Measurements from ENCODE around the gene CLDN14. TPM values are rescaled to one million over a fixed set of nuclear protein-coding genes. Genes with fewer than 3 reads are reported as not detected.
A peak's percentile ranks its signal among the peaks of the same experiment; 100 is the strongest.

CLDN14 gene
- total RNA-seq, 2 experiments from 2014 or later: not detected

GRCh38 chr21:36450511-36450910 lies 29.4 kb downstream of the CLDN14 start:
- no peak overlapping the region for H3K4me3 Mint-ChIP-seq
- H3K4me1 Mint-ChIP-seq: no peaks in the 10 kb centered on the region
- ChIA-PET POLR2A (no interaction called here), CTCF (interaction anchor here (1.1 kb wide), 1 partner anchor 20 kb away, joined by 3 read pairs; no protein-coding TSS in a partner anchor)
- no peak overlapping the region for H3K27ac Mint-ChIP-seq
- no peaks in the 10 kb centered on the region for H3K36me3 Mint-ChIP-seq (ENCODE audit: low read depth)
- DNase-seq (no peak), ATAC-seq (no peak)
- H3K9me3 Mint-ChIP-seq (ENCODE audit: low read depth): no peaks in the 10 kb centered on the region
- H3K27me3 Mint-ChIP-seq: peaks cover 2% of the 10 kb centered on the region
- intact Hi-C loops (cut with DNase I, micrococcal nuclease): no loop called here

GRCh38 chr21:36446301-36446700 lies 33.6 kb downstream of the CLDN14 start:
- Mint-ChIP-seq H3K27me3 (peaks cover 2% of the 10 kb centered on the region), H3K4me3 (no peak overlapping the region), H3K27ac (no peak overlapping the region), H3K4me1 (no peaks in the 10 kb centered on the region), H3K36me3 (ENCODE audit: low read depth) (no peaks in the 10 kb centered on the region), H3K9me3 (ENCODE audit: low read depth) (no peaks in the 10 kb centered on the region)
- CTCF ChIA-PET: interaction anchor here (0.6 kb wide), 1 partner anchor 19 kb away, joined by 4 read pairs; no protein-coding TSS in a partner anchor
- DNase-seq: no peak
- POLR2A ChIA-PET: no interaction called here
- intact Hi-C loops (cut with DNase I, micrococcal nuclease): no loop called here
- no peak for ATAC-seq

- H3K4me1 Mint-ChIP-seq: no peaks in the 10 kb centered on the region
- ATAC-seq (no peak), DNase-seq (no peak)
- POLR2A ChIA-PET: no interaction called here
- H3K4me3 Mint-ChIP-seq: no peak overlapping the region
- intact Hi-C loops (cut with DNase I, micrococcal nuclease): no loop called here
- H3K27ac Mint-ChIP-seq: no peak overlapping the region
- H3K9me3 Mint-ChIP-seq (ENCODE audit: low read depth): no peaks in the 10 kb centered on the region
- CTCF ChIA-PET: no interaction called here
- H3K27me3 Mint-ChIP-seq: no peaks in the 10 kb centered on the region
- H3K36me3 Mint-ChIP-seq (ENCODE audit: low read depth): no peaks in the 10 kb centered on the region
Observed at GRCh38 chr21:36441715-36442114, 38.2 kb downstream of the CLDN14 start.

DNA sequence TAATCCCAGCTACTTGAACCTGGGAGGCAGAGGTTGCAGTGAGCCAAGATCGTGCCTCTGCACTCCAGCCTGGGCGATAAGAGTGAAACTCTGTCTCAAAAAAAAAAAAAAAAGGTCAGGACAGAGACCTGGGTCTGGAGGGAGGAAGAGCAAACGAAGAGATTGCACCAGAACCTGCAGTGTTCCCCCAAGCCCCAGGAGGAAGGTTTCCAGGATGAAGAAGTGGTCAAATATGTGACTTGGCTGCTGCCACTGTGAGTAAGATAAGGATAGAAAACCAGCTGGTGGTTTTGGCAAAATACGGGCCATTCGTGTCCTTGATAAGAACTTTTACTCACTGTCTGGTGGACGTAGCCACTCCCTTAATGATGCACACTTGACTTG lies 42.2 kb downstream of the CLDN14 start:
- Mint-ChIP-seq H3K27ac (no peak overlapping the region), H3K4me3 (no peak overlapping the region), H3K4me1 (no peaks in the 10 kb centered on the region), H3K36me3 (ENCODE audit: low read depth) (no peaks in the 10 kb centered on the region), H3K27me3 (peaks cover 11% of the 10 kb centered on the region), H3K9me3 (ENCODE audit: low read depth) (no peaks in the 10 kb centered on the region)
- intact Hi-C loops (cut with DNase I, micrococcal nuclease): no loop called here
- ChIA-PET POLR2A (no interaction called here), CTCF (interaction anchor here (0.6 to 0.7 kb wide), 3 partner anchors 9 to 677 kb away, joined by 3 read pairs; no protein-coding TSS in a partner anchor)
- ATAC-seq (no peak), DNase-seq (no peak)

- H3K9me3 Mint-ChIP-seq (ENCODE audit: low read depth): no peaks in the 10 kb centered on the region
- peaks cover 15% of the 10 kb centered on the region for H3K27me3 Mint-ChIP-seq
- no peak for DNase-seq
- intact Hi-C loops (cut with DNase I, micrococcal nuclease): no loop called here
- H3K4me3 Mint-ChIP-seq: no peak overlapping the region
- no peaks in the 10 kb centered on the region for H3K36me3 Mint-ChIP-seq (ENCODE audit: low read depth)
- no peak overlapping the region for H3K27ac Mint-ChIP-seq
- ChIA-PET CTCF (interaction anchor here (0.6 to 0.7 kb wide), 2 partner anchors 14 to 677 kb away, joined by 3 read pairs; no protein-coding TSS in a partner anchor), POLR2A (no interaction called here)
- no peak for ATAC-seq
- no peaks in the 10 kb centered on the region for H3K4me1 Mint-ChIP-seq
Observed at GRCh38 chr21:36436829-36437744, 42.8 kb downstream of the CLDN14 start.

- ChIA-PET CTCF (no interaction called here), POLR2A (no interaction called here)
- Mint-ChIP-seq H3K27me3 (peaks cover 30% of the 10 kb centered on the region), H3K9me3 (ENCODE audit: low read depth) (no peaks in the 10 kb centered on the region), H3K27ac (no peak overlapping the region), H3K4me1 (peaks cover 14% of the 10 kb centered on the region), H3K36me3 (ENCODE audit: low read depth) (no peaks in the 10 kb centered on the region), H3K4me3 (no peak overlapping the region)
- intact Hi-C loops (cut with DNase I, micrococcal nuclease): no loop called here
- no peak for DNase-seq
- ATAC-seq: no peak
Observed at GRCh38 chr21:36434144-36434543, 45.8 kb downstream of the CLDN14 start.

DNA sequence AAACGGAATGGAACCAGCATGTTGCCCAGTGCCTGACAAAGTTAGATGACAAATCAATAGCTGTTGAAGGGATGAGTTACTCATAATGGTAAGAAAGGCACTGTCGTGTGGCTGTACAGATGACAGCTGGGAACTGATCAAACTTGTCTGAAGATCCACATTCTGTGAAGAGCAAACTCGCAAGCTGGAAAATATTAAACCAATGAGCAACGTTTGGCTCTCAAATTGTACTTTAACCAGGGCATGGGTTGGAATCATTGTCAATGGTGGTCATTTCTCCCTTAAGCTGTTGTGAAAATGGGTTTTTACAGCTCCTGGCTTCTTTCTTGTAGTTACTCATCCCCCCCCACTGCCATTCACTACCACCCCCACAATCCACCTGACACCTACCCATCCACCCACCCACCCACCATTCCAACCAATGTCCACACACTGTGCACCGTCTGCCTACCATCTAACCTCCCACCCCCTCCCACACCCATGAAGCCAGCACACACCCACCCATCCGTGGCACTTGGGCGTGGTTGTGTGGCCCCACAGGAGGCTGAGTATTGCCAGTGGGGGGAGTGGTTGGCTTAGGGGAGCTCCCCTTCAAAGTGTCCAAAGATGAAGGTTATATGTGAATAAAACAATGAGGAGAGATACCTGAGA lies 46.7 kb downstream of the CLDN14 start:
- intact Hi-C loops (cut with DNase I, micrococcal nuclease): no loop called here
- ATAC-seq: no peak
- peaks cover 14% of the 10 kb centered on the region for H3K4me1 Mint-ChIP-seq
- peaks cover 30% of the 10 kb centered on the region for H3K27me3 Mint-ChIP-seq
- H3K36me3 Mint-ChIP-seq (ENCODE audit: low read depth): no peaks in the 10 kb centered on the region
- H3K27ac Mint-ChIP-seq: no peak overlapping the region
- POLR2A ChIA-PET: no interaction called here
- CTCF ChIA-PET: interaction anchor here (0.6 kb wide), 1 partner anchor 51 kb away, joined by 3 read pairs; no protein-coding TSS in a partner anchor
- no peak for DNase-seq
- no peak overlapping the region for H3K4me3 Mint-ChIP-seq
- H3K9me3 Mint-ChIP-seq (ENCODE audit: low read depth): no peaks in the 10 kb centered on the region

GRCh38 chr21:36431252-36431651 lies 48.7 kb downstream of the CLDN14 start:
- ATAC-seq: no peak
- H3K9me3 Mint-ChIP-seq (ENCODE audit: low read depth): no peaks in the 10 kb centered on the region
- H3K27me3 Mint-ChIP-seq: peaks cover 30% of the 10 kb centered on the region
- intact Hi-C loops (cut with DNase I, micrococcal nuclease): no loop called here
- H3K4me3 Mint-ChIP-seq: no peak overlapping the region
- ChIA-PET POLR2A (no interaction called here), CTCF (interaction anchor here (1.2 kb wide), 1 partner anchor 19 kb away, joined by 3 read pairs; no protein-coding TSS in a partner anchor)
- H3K4me1 Mint-ChIP-seq: peaks cover 14% of the 10 kb centered on the region
- DNase-seq: no peak
- no peaks in the 10 kb centered on the region for H3K36me3 Mint-ChIP-seq (ENCODE audit: low read depth)
- H3K27ac Mint-ChIP-seq: no peak overlapping the region

- ChIA-PET POLR2A (no interaction called here), CTCF (interaction anchor here (1.0 to 1.4 kb wide), 3 partner anchors 11 to 257 kb away, joined by 3 to 4 read pairs (median 3); no protein-coding TSS in a partner anchor)
- no peak overlapping the region for H3K4me3 Mint-ChIP-seq
- H3K36me3 Mint-ChIP-seq (ENCODE audit: low read depth): no peaks in the 10 kb centered on the region
- no peak for ATAC-seq
- H3K4me1 Mint-ChIP-seq: peaks cover 14% of the 10 kb centered on the region
- DNase-seq: no peak
- H3K27me3 Mint-ChIP-seq: peaks cover 30% of the 10 kb centered on the region
- no peaks in the 10 kb centered on the region for H3K9me3 Mint-ChIP-seq (ENCODE audit: low read depth)
- intact Hi-C loops (cut with DNase I, micrococcal nuclease): loop anchor here in 1 of 2 experiments (1.0 kb wide), 1 partner anchor 46 kb away; the partner anchor contains the start of gene CHAF1B
- H3K27ac Mint-ChIP-seq: no peak overlapping the region
Observed at GRCh38 chr21:36430841-36431240, 49.1 kb downstream of the CLDN14 start.

GRCh38 chr21:36429947-36430546 lies 49.9 kb downstream of the CLDN14 start:
- DNase-seq (peak; percentile 90), ATAC-seq (peak; percentile 98)
- H3K36me3 Mint-ChIP-seq (ENCODE audit: low read depth): no peaks in the 10 kb centered on the region
- peak overlapping the region; percentile 62 for H3K4me3 Mint-ChIP-seq
- H3K4me1 Mint-ChIP-seq: peaks cover 14% of the 10 kb centered on the region
- CTCF ChIA-PET: interaction anchor here (0.6 to 1.4 kb wide), 9 partner anchors 8 to 988 kb away, joined by 3 to 5 read pairs (median 3); no protein-coding TSS in a partner anchor
- peaks cover 30% of the 10 kb centered on the region for H3K27me3 Mint-ChIP-seq
- peak overlapping the region; percentile 83 for H3K27ac Mint-ChIP-seq
- intact Hi-C loops (cut with DNase I, micrococcal nuclease): loop anchor here in 1 of 2 experiments (1.0 kb wide), 1 partner anchor 45 kb away; the partner anchor contains the start of gene CHAF1B
- no peaks in the 10 kb centered on the region for H3K9me3 Mint-ChIP-seq (ENCODE audit: low read depth)
- POLR2A ChIA-PET: interaction anchor here (0.5 to 1.4 kb wide), 6 partner anchors 48 to 475 kb away, joined by 3 to 9 read pairs (median 3); partner anchors contain the start of gene MORC3

DNA sequence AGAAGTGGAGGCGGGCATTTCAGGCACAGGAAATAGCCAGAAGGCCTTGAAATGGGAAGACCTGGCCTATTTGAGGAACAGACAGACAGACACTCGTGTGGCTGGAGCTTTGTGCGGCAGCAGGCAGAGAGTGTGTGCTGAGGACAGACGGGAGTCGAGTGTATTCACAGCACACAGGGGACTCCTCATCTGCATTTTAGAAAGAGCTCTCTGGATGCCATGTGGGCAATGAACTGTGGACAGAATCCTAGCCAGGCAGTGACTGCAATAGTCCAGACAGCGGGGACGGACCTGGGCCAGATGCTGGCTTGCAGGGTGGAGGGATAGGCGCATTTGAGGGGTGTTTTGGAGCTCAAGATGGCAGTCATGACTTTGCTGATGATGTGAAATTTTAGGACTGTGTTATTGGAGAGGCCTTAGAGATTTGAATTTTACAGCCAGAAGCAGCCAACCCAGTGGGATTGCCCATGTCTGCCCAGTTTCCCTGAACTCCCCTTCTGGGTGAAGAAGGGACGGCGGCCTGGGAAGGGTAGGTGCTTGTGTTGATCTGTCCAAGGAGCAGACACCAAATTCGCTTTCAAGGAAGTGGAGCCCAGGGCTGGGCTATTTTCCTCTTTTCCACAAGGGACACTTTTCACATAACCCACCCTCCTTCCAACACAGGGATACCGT lies 51.0 kb downstream of the CLDN14 start:
- no peaks in the 10 kb centered on the region for H3K9me3 Mint-ChIP-seq (ENCODE audit: low read depth)
- DNase-seq (no peak), ATAC-seq (no peak)
- ChIA-PET POLR2A (interaction anchor here (1.4 kb wide), 1 partner anchor 109 kb away, joined by 4 read pairs; the partner anchor contains the start of gene MORC3), CTCF (interaction anchor here (0.6 to 1.2 kb wide), 4 partner anchors 9 to 773 kb away, joined by 3 to 5 read pairs (median 4); no protein-coding TSS in a partner anchor)
- peaks cover 22% of the 10 kb centered on the region for H3K27me3 Mint-ChIP-seq
- H3K36me3 Mint-ChIP-seq (ENCODE audit: low read depth): no peaks in the 10 kb centered on the region
- peaks cover 14% of the 10 kb centered on the region for H3K4me1 Mint-ChIP-seq
- H3K27ac Mint-ChIP-seq: no peak overlapping the region
- no peak overlapping the region for H3K4me3 Mint-ChIP-seq
- intact Hi-C loops (cut with DNase I, micrococcal nuclease): no loop called here
